ENCODE results near the gene OGDH.

The OGDH gene

GRCh38 chr7:44748045-44748947 is 141.9 kb downstream of the OGDH start, which contains the start of gene ZMIZ2:
TSS of gene ZMIZ2 (plus strand) at chr7:44748847. CDS start at chr7:44756250, 7,403 bp downstream.
- peak within 1 kb of the TSS; percentile 89 for H3K4me3 ChIP-seq (ENCODE audit: low read length)
- TF ChIP-seq EZH2phosphoT487 (IDR thresholded peaks at IDR 0.05; ENCODE audit: borderline replicate concordance, low read length) (no peak), CTCF (IDR thresholded peaks at IDR 0.05; ENCODE audit: low read depth, low read length, poor library complexity, severe bottlenecking) (no peak)
- H3F3A ChIP-seq (ENCODE audit: control insufficient read depth, insufficient read depth): peaks cover 4% of the 10 kb centered on the region; the same call in 1 of the 2 replicates
- peak within 1 kb of the TSS; percentile 66 for H3K27ac ChIP-seq (ENCODE audit: low read depth, low read length)
- H3K79me2 ChIP-seq (ENCODE audit: control insufficient read depth, low read length): peaks cover 44% of the 10 kb centered on the region
- no peaks in the 10 kb centered on the region for H3K9me2 ChIP-seq (replicated peaks; ENCODE audit: control insufficient read depth, low read length)
- H3K9me3 ChIP-seq (ENCODE audit: control insufficient read depth, insufficient read depth, low read length): no peaks in the 10 kb centered on the region
- H3K4me2 ChIP-seq (ENCODE audit: low read length): peak within 1 kb of the TSS; percentile 96
- H3K36me3 ChIP-seq (ENCODE audit: control insufficient read depth, low read length): peaks cover 24% of the 10 kb centered on the region
- no peaks in the 10 kb centered on the region for H3K27me3 ChIP-seq (ENCODE audit: control insufficient read depth, low read length)
- peaks cover 54% of the 10 kb centered on the region for H3K4me1 ChIP-seq (ENCODE audit: control insufficient read depth, low read length)
- peaks cover 19% of the 10 kb centered on the region; the same call in 1 of the 2 replicates for H4K20me1 ChIP-seq (ENCODE audit: control insufficient read depth, insufficient read depth, low read depth, low read length)

- Histone ChIP-seq H3K79me2 (ENCODE audit: control insufficient read depth, low read length) (peaks cover 52% of the 10 kb centered on the region), H3K36me3 (ENCODE audit: control insufficient read depth, low read length) (peaks cover 24% of the 10 kb centered on the region), H3K4me1 (ENCODE audit: control insufficient read depth, low read length) (peaks cover 61% of the 10 kb centered on the region), H3K9me2 (replicated peaks; ENCODE audit: control insufficient read depth, low read length) (no peaks in the 10 kb centered on the region), H3K9me3 (ENCODE audit: control insufficient read depth, insufficient read depth, low read length) (no peaks in the 10 kb centered on the region), H3K4me3 (ENCODE audit: low read length) (peak overlapping the region; percentile 89), H3F3A (ENCODE audit: control insufficient read depth, insufficient read depth) (peaks cover 4% of the 10 kb centered on the region; the same call in 1 of the 2 replicates), H3K27me3 (ENCODE audit: control insufficient read depth, low read length) (no peaks in the 10 kb centered on the region), H3K4me2 (ENCODE audit: low read length) (peak overlapping the region; percentile 82), H3K27ac (ENCODE audit: low read depth, low read length) (0 out of 2 replicates have a peak overlapping the region, but pooled peaks have one; percentile 21), H4K20me1 (ENCODE audit: control insufficient read depth, insufficient read depth, low read depth, low read length) (peaks cover 21% of the 10 kb centered on the region; the same call in 1 of the 2 replicates)
- no peak for TF ChIP-seq CTCF (IDR thresholded peaks at IDR 0.05; ENCODE audit: low read depth, low read length, poor library complexity, severe bottlenecking)
- no peak for TF ChIP-seq EZH2phosphoT487 (IDR thresholded peaks at IDR 0.05; ENCODE audit: borderline replicate concordance, low read length)
These were observed 142.7 kb downstream of the OGDH start for GRCh38 chr7:44748948-44749731.

DNA sequence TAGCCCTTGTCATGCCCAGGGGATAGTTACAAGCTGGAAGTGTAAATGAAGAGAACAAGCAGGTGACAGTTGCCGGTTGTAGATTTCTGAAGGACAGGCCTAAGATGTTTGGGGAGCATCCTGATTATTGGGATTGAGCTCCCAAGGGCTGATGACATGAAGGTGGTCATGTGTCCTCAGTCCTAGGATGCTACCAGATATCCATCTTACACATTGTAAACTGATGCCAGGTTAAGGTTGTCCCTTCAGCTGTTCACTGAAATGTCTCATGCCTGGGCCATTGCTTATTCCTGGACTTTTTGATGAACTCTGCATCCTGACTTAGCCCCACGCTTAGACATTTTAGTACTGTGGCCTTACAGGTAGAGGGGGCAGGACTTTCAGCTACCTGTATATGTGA is 143.6 kb downstream of the OGDH start:
- Histone ChIP-seq H4K20me1 (ENCODE audit: control insufficient read depth, insufficient read depth, low read depth, low read length) (peaks cover 30% of the 10 kb centered on the region; the same call in 1 of the 2 replicates), H3K27ac (ENCODE audit: low read depth, low read length) (no peak overlapping the region), H3K4me3 (ENCODE audit: low read length) (peak overlapping the region; percentile 89), H3K27me3 (ENCODE audit: control insufficient read depth, low read length) (no peaks in the 10 kb centered on the region), H3K79me2 (ENCODE audit: control insufficient read depth, low read length) (peaks cover 61% of the 10 kb centered on the region), H3K9me3 (ENCODE audit: control insufficient read depth, insufficient read depth, low read length) (no peaks in the 10 kb centered on the region), H3K4me1 (ENCODE audit: control insufficient read depth, low read length) (peaks cover 61% of the 10 kb centered on the region), H3F3A (ENCODE audit: control insufficient read depth, insufficient read depth) (peaks cover 4% of the 10 kb centered on the region; the same call in 1 of the 2 replicates), H3K4me2 (ENCODE audit: low read length) (peak overlapping the region; percentile 82), H3K36me3 (ENCODE audit: control insufficient read depth, low read length) (peaks cover 24% of the 10 kb centered on the region), H3K9me2 (replicated peaks; ENCODE audit: control insufficient read depth, low read length) (no peaks in the 10 kb centered on the region)
- TF ChIP-seq EZH2phosphoT487 (IDR thresholded peaks at IDR 0.05; ENCODE audit: borderline replicate concordance, low read length) (no peak), CTCF (IDR thresholded peaks at IDR 0.05; ENCODE audit: low read depth, low read length, poor library complexity, severe bottlenecking) (no peak)

All from DOHH2 (cell line).